ENCODE measurements around the gene CDK19. TPM values are rescaled to one million over a fixed set of nuclear protein-coding genes. Genes with fewer than 3 reads are reported as not detected.
"Not testable (repeated sequence)": the region's sequence is repeated elsewhere in the genome, so short reads cannot be mapped to it uniquely, and the experiment has no call there.

Gene CDK19
- total RNA-seq, 1 experiment from 2014 or later, result 7.0 TPM

DNA sequence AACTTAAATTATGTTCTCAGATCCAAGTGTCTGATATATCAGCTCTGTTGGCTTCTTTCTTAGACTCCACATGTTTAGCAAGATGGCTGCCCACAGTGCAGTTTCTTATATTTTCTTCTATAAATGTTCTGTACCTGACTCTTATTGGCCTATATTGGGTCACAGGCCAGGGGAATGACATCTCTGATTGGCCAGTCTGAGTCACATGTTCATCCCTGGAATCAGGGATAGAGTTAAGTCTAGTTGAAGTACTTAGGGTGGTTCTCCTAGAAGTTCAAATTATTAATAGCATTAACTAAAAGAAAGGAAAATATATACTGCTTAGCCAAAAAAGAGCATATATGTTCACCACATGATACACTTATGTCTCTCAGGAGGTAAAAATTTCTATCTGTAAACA is 233.6 kb downstream of the CDK19 start:
- Mint-ChIP-seq H3K9me3 (no peaks in the 10 kb centered on the region), H3K4me1 (peaks cover 5 to 10% of the 10 kb centered on the region in 2 experiments; a peak in 3 of 4 replicates), H3K36me3 (ENCODE audit: insufficient read depth in 1 of 3, low read depth in 3 of 3) (no peaks in the 10 kb centered on the region), H3K27ac (no peak overlapping the region), H3K4me3 (no peak overlapping the region), H3K27me3 (ENCODE audit: low read depth) (no peaks in the 10 kb centered on the region)
- Histone ChIP-seq H2BK5ac (ENCODE audit: insufficient read length, low read length) (no peak overlapping the region), H3K4me2 (ENCODE audit: insufficient read depth, insufficient read length, low read length) (no peak overlapping the region), H3T11ph (ENCODE audit: low read length) (no peak overlapping the region), H3K27ac (ENCODE audit: insufficient read length, low read depth, low read length) (no peak overlapping the region), H3K56ac (ENCODE audit: insufficient read length, low read depth, low read length) (no peak overlapping the region), H3K18ac (ENCODE audit: insufficient read length, low read depth, low read length) (no peak overlapping the region), H3K27me3 (ENCODE audit: insufficient read depth, low read length) (no peaks in the 10 kb centered on the region), H2AK5ac (ENCODE audit: insufficient read length, low read length) (no peak overlapping the region), H3K9ac (ENCODE audit: extremely low read depth, insufficient read length, low read length) (no peak overlapping the region), H3K14ac (ENCODE audit: insufficient read depth, low read length) (no peak overlapping the region), H3K79me2 (ENCODE audit: insufficient read depth, low read length) (no peaks in the 10 kb centered on the region), H4K5ac (ENCODE audit: insufficient read length, low read depth, low read length) (no peak overlapping the region), H2BK12ac (ENCODE audit: insufficient read length, low read depth, low read length) (no peak overlapping the region), H4K8ac (replicated peaks; ENCODE audit: insufficient read length, low read depth, low read length) (no peak overlapping the region), H4K91ac (ENCODE audit: insufficient read length, low read depth, low read length) (no peak overlapping the region), H3K23me2 (ENCODE audit: insufficient read length, low read depth, low read length, poor library complexity, severe bottlenecking) (no peaks in the 10 kb centered on the region), H2BK120ac (ENCODE audit: low read depth, low read length, poor library complexity, severe bottlenecking) (no peak overlapping the region), H3K4ac (ENCODE audit: low read depth, low read length) (no peak overlapping the region), H3K4me1 (ENCODE audit: insufficient read depth, low read length) (no peaks in the 10 kb centered on the region), H3K79me1 (ENCODE audit: insufficient read depth, low read depth, low read length, poor library complexity, severe bottlenecking) (no peaks in the 10 kb centered on the region), H2BK15ac (ENCODE audit: low read depth, low read length) (no peak overlapping the region), H3K9me3 (ENCODE audit: control insufficient read depth, low read depth, low read length) (no peaks in the 10 kb centered on the region), H4K20me1 (ENCODE audit: control insufficient read depth, insufficient read depth, insufficient read length) (no peaks in the 10 kb centered on the region), H2BK20ac (ENCODE audit: low read depth, low read length, poor library complexity, severe bottlenecking) (no peak overlapping the region), H3K23ac (ENCODE audit: insufficient read length, low read depth, low read length) (no peak overlapping the region), H2AFZ (ENCODE audit: low read length) (no peak overlapping the region)
- DNase-seq, result no peak
- TF ChIP-seq, protein P1, sequence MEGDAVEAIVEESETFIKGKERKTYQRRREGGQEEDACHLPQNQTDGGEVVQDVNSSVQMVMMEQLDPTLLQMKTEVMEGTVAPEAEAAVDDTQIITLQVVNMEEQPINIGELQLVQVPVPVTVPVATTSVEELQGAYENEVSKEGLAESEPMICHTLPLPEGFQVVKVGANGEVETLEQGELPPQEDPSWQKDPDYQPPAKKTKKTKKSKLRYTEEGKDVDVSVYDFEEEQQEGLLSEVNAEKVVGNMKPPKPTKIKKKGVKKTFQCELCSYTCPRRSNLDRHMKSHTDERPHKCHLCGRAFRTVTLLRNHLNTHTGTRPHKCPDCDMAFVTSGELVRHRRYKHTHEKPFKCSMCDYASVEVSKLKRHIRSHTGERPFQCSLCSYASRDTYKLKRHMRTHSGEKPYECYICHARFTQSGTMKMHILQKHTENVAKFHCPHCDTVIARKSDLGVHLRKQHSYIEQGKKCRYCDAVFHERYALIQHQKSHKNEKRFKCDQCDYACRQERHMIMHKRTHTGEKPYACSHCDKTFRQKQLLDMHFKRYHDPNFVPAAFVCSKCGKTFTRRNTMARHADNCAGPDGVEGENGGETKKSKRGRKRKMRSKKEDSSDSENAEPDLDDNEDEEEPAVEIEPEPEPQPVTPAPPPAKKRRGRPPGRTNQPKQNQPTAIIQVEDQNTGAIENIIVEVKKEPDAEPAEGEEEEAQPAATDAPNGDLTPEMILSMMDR (conservative IDR thresholded peaks at IDR 0.05), result no peak

DNA sequence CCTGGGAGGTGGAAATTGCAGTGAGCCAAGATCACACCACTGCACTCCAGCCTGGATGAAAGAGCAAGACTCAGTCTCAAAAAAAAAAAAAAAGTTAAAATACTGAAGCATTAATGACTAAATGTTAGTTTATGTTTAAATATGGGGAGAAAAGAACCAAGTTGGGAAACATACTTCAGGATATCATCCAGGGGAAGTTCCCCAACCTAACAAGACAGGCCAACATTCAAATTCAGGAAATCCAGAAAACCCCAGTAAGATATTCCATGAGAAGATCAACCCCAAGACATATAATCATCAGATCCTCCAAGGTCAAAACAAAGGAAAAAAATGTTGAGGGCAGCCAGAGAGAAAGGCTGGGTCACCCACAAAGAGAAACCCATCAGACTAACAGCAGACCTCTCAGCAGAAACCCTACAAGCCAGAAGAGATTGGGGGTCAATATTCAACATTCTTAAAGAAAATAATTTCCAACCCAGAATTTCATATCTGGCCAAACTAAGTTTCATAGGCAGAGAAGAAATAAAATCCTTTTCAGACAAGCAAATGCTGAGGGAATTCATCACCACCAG is 237.6 kb downstream of the CDK19 start:
- not testable (repeated sequence) for H2BK12ac ChIP-seq (ENCODE audit: insufficient read length, low read depth, low read length); H3K4me1 Mint-ChIP-seq; H3K36me3 Mint-ChIP-seq (ENCODE audit: insufficient read depth in 1 of 3, low read depth in 3 of 3); H4K20me1 ChIP-seq (ENCODE audit: control insufficient read depth, insufficient read depth, insufficient read length); H3K4ac ChIP-seq (ENCODE audit: low read depth, low read length); H2AFZ ChIP-seq (ENCODE audit: low read length); H3K27me3 Mint-ChIP-seq (ENCODE audit: low read depth); H4K91ac ChIP-seq (ENCODE audit: insufficient read length, low read depth, low read length); H3K79me2 ChIP-seq (ENCODE audit: insufficient read depth, low read length); H4K5ac ChIP-seq (ENCODE audit: insufficient read length, low read depth, low read length); H3K23me2 ChIP-seq (ENCODE audit: insufficient read length, low read depth, low read length, poor library complexity, severe bottlenecking); H3K14ac ChIP-seq (ENCODE audit: insufficient read depth, low read length); H3K4me2 ChIP-seq (ENCODE audit: insufficient read depth, insufficient read length, low read length); H3T11ph ChIP-seq (ENCODE audit: low read length); H3K9me3 ChIP-seq (ENCODE audit: control insufficient read depth, low read depth, low read length); H3K79me1 ChIP-seq (ENCODE audit: insufficient read depth, low read depth, low read length, poor library complexity, severe bottlenecking); H2AK5ac ChIP-seq (ENCODE audit: insufficient read length, low read length); H3K27ac Mint-ChIP-seq; H2BK120ac ChIP-seq (ENCODE audit: low read depth, low read length, poor library complexity, severe bottlenecking); H3K9me3 Mint-ChIP-seq; H3K4me3 Mint-ChIP-seq; H3K18ac ChIP-seq (ENCODE audit: insufficient read length, low read depth, low read length); H3K4me1 ChIP-seq (ENCODE audit: insufficient read depth, low read length); H2BK15ac ChIP-seq (ENCODE audit: low read depth, low read length); H3K23ac ChIP-seq (ENCODE audit: insufficient read length, low read depth, low read length); H3K56ac ChIP-seq (ENCODE audit: insufficient read length, low read depth, low read length); H2BK5ac ChIP-seq (ENCODE audit: insufficient read length, low read length); DNase-seq; H3K9ac ChIP-seq (ENCODE audit: extremely low read depth, insufficient read length, low read length); H3K27me3 ChIP-seq (ENCODE audit: insufficient read depth, low read length); H4K8ac ChIP-seq (replicated peaks; ENCODE audit: insufficient read length, low read depth, low read length); H2BK20ac ChIP-seq (ENCODE audit: low read depth, low read length, poor library complexity, severe bottlenecking); H3K27ac ChIP-seq (ENCODE audit: insufficient read length, low read depth, low read length)

All from H9 (cell line).